ENCODE results near the gene DUSP22.

The DUSP22 gene

GRCh38 chr6:398558-399078, 106.3 kb downstream of the DUSP22 start:
- TF ChIP-seq POLR2AphosphoS5 (IDR thresholded peaks at IDR 0.05; ENCODE audit: low read depth, low read length) (no peak), FOXP2 (optimal IDR thresholded peaks at IDR 0.05; ENCODE audit: borderline replicate concordance, extremely low read depth, extremely low read length, insufficient read depth) (no peak), SIN3A (IDR thresholded peaks at IDR 0.05; ENCODE audit: borderline replicate concordance, insufficient read depth, low read length) (no peak)
- TF ChIP-seq, protein P1, sequence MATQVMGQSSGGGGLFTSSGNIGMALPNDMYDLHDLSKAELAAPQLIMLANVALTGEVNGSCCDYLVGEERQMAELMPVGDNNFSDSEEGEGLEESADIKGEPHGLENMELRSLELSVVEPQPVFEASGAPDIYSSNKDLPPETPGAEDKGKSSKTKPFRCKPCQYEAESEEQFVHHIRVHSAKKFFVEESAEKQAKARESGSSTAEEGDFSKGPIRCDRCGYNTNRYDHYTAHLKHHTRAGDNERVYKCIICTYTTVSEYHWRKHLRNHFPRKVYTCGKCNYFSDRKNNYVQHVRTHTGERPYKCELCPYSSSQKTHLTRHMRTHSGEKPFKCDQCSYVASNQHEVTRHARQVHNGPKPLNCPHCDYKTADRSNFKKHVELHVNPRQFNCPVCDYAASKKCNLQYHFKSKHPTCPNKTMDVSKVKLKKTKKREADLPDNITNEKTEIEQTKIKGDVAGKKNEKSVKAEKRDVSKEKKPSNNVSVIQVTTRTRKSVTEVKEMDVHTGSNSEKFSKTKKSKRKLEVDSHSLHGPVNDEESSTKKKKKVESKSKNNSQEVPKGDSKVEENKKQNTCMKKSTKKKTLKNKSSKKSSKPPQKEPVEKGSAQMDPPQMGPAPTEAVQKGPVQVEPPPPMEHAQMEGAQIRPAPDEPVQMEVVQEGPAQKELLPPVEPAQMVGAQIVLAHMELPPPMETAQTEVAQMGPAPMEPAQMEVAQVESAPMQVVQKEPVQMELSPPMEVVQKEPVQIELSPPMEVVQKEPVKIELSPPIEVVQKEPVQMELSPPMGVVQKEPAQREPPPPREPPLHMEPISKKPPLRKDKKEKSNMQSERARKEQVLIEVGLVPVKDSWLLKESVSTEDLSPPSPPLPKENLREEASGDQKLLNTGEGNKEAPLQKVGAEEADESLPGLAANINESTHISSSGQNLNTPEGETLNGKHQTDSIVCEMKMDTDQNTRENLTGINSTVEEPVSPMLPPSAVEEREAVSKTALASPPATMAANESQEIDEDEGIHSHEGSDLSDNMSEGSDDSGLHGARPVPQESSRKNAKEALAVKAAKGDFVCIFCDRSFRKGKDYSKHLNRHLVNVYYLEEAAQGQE (IDR thresholded peaks at IDR 0.05; ENCODE audit: insufficient read depth in 1 of 2, low read depth in 2 of 2, low read length in 2 of 2) = no peak

- no peak for TF ChIP-seq SIN3A (IDR thresholded peaks at IDR 0.05; ENCODE audit: borderline replicate concordance, insufficient read depth, low read length)
- no peak for TF ChIP-seq FOXP2 (optimal IDR thresholded peaks at IDR 0.05; ENCODE audit: borderline replicate concordance, extremely low read depth, extremely low read length, insufficient read depth)
- no peak for TF ChIP-seq POLR2AphosphoS5 (IDR thresholded peaks at IDR 0.05; ENCODE audit: low read depth, low read length)
- TF ChIP-seq TAF1 (IDR thresholded peaks at IDR 0.05; ENCODE audit: borderline replicate concordance, insufficient read depth, low read length) = no peak
- TF ChIP-seq, protein P1 (IDR thresholded peaks at IDR 0.05; ENCODE audit: insufficient read depth in 1 of 2, low read depth in 2 of 2, low read length in 2 of 2) = no peak
Observed at GRCh38 chr6:399785-400534, 107.7 kb downstream of the DUSP22 start.

- TF ChIP-seq, protein P1 (IDR thresholded peaks at IDR 0.05; ENCODE audit: insufficient read depth in 1 of 2, low read depth in 2 of 2, low read length in 2 of 2) = no peak
Observed at GRCh38 chr6:400815-401214, 108.5 kb downstream of the DUSP22 start.

All from PFSK-1 (cell line).